ENCODE data around the gene BEAN1. TPM values are rescaled to one million over a fixed set of nuclear protein-coding genes. Genes with fewer than 3 reads are reported as not detected.
"Not testable (repeated sequence)": the region's sequence is repeated elsewhere in the genome, so short reads cannot be mapped to it uniquely, and the experiment has no call there.

Gene BEAN1
- total and polyA plus RNA-seq, 12 donors, result 0.11 to 0.54 (median 0.18) TPM; not detected in 2

GRCh38 chr16:66494916-66495315 is 67.8 kb downstream of the BEAN1 start:
- peak in 1 of 7 donors; percentile 13 for DNase-seq
- 89 to 100% (median 97%) methylated on average over 2 of the region's 2 CpGs for WGBS, 4 donors
- Histone ChIP-seq H3K4me3 (no peak overlapping the region), H3K27me3 (no peaks in the 10 kb centered on the region), H3K9me3 (replicated peaks in 1 of 3) (no peaks in the 10 kb centered on the region), H3K27ac (no peak overlapping the region), H3K36me3 (replicated peaks in 1 of 2) (no peaks in the 10 kb centered on the region), H3K4me1 (replicated peaks in 1 of 2) (no peaks in the 10 kb centered on the region)
- intact Hi-C loops (cut with DNase I), result no loop called here
- TF ChIP-seq POLR2A (IDR thresholded peaks at IDR 0.05) (no peak), CTCF (IDR thresholded peaks at IDR 0.05) (no peak)

DNA sequence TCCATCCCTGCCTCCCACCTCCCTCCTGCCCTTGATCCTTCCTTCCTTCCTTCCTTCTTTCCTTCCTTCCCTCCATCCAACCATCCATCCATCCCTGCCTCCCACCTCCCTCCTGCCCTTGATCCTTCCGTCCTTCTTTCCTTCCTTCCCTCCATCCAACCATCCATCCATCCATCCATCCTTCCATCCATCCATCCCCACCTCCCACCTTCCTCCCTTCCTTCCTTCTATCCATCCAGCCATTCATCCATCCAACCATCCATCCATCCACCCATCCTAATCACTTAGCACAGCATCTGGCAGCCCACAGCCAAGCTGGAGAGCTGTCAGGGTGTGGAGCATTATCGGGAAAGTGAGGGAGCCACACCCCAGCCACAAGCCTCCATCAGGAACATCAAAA is 68.3 kb downstream of the BEAN1 start:
- no peak overlapping the region for H3K27ac ChIP-seq
- 84 to 94% (median 91%) methylated on average over 2 of the region's 2 CpGs for WGBS, 4 donors
- H3K9me3 ChIP-seq (replicated peaks in 1 of 3), result no peaks in the 10 kb centered on the region
- peak in 2 of 7 donors; percentile 1 to 10 for DNase-seq
- no peaks in the 10 kb centered on the region for H3K36me3 ChIP-seq (replicated peaks in 1 of 2)
- no peaks in the 10 kb centered on the region for H3K4me1 ChIP-seq (replicated peaks in 1 of 2)
- H3K27me3 ChIP-seq, result no peaks in the 10 kb centered on the region
- TF ChIP-seq POLR2A (IDR thresholded peaks at IDR 0.05) (no peak), CTCF (IDR thresholded peaks at IDR 0.05) (no peak)
- H3K4me3 ChIP-seq, result no peak overlapping the region
- intact Hi-C loops (cut with DNase I), result no loop called here

GRCh38 chr16:66496226-66496625 is 69.1 kb downstream of the BEAN1 start:
- H3K27me3 ChIP-seq; intact Hi-C loops (cut with DNase I); H3K4me1 ChIP-seq (replicated peaks in 1 of 2); H3K9me3 ChIP-seq (replicated peaks in 1 of 3); H3K4me3 ChIP-seq; H3K36me3 ChIP-seq (replicated peaks in 1 of 2); H3K27ac ChIP-seq: not testable (repeated sequence)
- WGBS, 4 donors, result 95 to 100% (median 97%) methylated on average over 6 to 10 of the region's 10 CpGs
- DNase-seq, result peak in 1 of 7 donors; percentile 5

- intact Hi-C loops (cut with DNase I); H3K27me3 ChIP-seq; H3K4me3 ChIP-seq; H3K27ac ChIP-seq; DNase-seq; H3K36me3 ChIP-seq (replicated peaks in 1 of 2); H3K9me3 ChIP-seq (replicated peaks in 1 of 3): not testable (repeated sequence)
- 81 to 100% (median 90%) methylated on average over 1 to 2 of the region's 2 CpGs for WGBS, 4 donors
- peaks cover 5 to 11% of the 10 kb centered on the region in 2 donors for H3K4me1 ChIP-seq (replicated peaks in 1 of 2)
Measured at GRCh38 chr16:66497921-66498320, 70.8 kb downstream of the BEAN1 start.

- Histone ChIP-seq H3K4me1 (replicated peaks in 1 of 2) (peaks cover 10 to 18% of the 10 kb centered on the region in 2 donors), H3K27ac (peak overlapping the region in 2 of 5 donors; percentile 50 to 81)
- H3K9me3 ChIP-seq (replicated peaks in 1 of 3); H3K36me3 ChIP-seq (replicated peaks in 1 of 2); H3K4me3 ChIP-seq; DNase-seq; H3K27me3 ChIP-seq; intact Hi-C loops (cut with DNase I): not testable (repeated sequence)
- WGBS, 4 donors, result 89 to 100% (median 92%) methylated on average over 1 to 4 of the region's 4 CpGs
Measured at GRCh38 chr16:66501563-66501962, 74.5 kb downstream of the BEAN1 start.

Measured in adrenal gland (tissue), 12 donors.